Measurements from ENCODE around the gene MYOM1.

MYOM1 gene

GRCh38 chr18:3061581-3062312, 158.0 kb downstream of the MYOM1 start:
- H3K9me3 Mint-ChIP-seq: no peaks in the 10 kb centered on the region
- H3K36me3 Mint-ChIP-seq: peaks cover 0 to 2% of the 10 kb centered on the region in 2 donors
- H3K4me1 Mint-ChIP-seq: peaks cover 21 to 31% of the 10 kb centered on the region in 2 donors
- H3K27me3 Mint-ChIP-seq: no peaks in the 10 kb centered on the region
- H3K27ac Mint-ChIP-seq: peak overlapping the region; percentile 88
- no peak for DNase-seq
- ATAC-seq (replicated peaks): peak; percentile 76 to 92
- no peak overlapping the region for H3K4me3 Mint-ChIP-seq

- H3K4me3 Mint-ChIP-seq: peak overlapping the region; percentile 46 to 67
- H3K36me3 Mint-ChIP-seq: no peaks in the 10 kb centered on the region
- H3K27me3 Mint-ChIP-seq: no peaks in the 10 kb centered on the region
- no peaks in the 10 kb centered on the region for H3K9me3 Mint-ChIP-seq
- DNase-seq (no peak), ATAC-seq (replicated peaks) (peak in 1 of 2 donors; percentile 65)
- peak overlapping the region; percentile 88 for H3K27ac Mint-ChIP-seq
- peaks cover 22 to 31% of the 10 kb centered on the region in 2 donors for H3K4me1 Mint-ChIP-seq
Observed at GRCh38 chr18:3060667-3061580, 158.8 kb downstream of the MYOM1 start.

- Mint-ChIP-seq H3K27me3 (peaks cover 2 to 3% of the 10 kb centered on the region in 2 donors), H3K36me3 (peaks cover 0 to 1% of the 10 kb centered on the region in 2 donors), H3K4me1 (peaks cover 22 to 31% of the 10 kb centered on the region in 2 donors), H3K9me3 (no peaks in the 10 kb centered on the region), H3K27ac (no peak overlapping the region), H3K4me3 (no peak overlapping the region)
- no peak for DNase-seq
- ATAC-seq (replicated peaks): no peak
Observed at GRCh38 chr18:3059272-3059671, 160.5 kb downstream of the MYOM1 start.

- H3K27me3 Mint-ChIP-seq: peaks cover 4 to 6% of the 10 kb centered on the region in 2 donors
- DNase-seq (no peak), ATAC-seq (replicated peaks) (no peak)
- H3K36me3 Mint-ChIP-seq: peaks cover 1 to 2% of the 10 kb centered on the region in 2 donors
- no peak overlapping the region for H3K4me3 Mint-ChIP-seq
- H3K4me1 Mint-ChIP-seq: peaks cover 22 to 31% of the 10 kb centered on the region in 2 donors
- peak overlapping the region; percentile 43 for H3K27ac Mint-ChIP-seq
- no peaks in the 10 kb centered on the region for H3K9me3 Mint-ChIP-seq
Observed at GRCh38 chr18:3058328-3059191, 161.2 kb downstream of the MYOM1 start.

- H3K4me1 Mint-ChIP-seq: peaks cover 20 to 24% of the 10 kb centered on the region in 2 donors
- DNase-seq (no peak), ATAC-seq (replicated peaks) (no peak)
Observed at GRCh38 chr18:3057526-3057925, 162.2 kb downstream of the MYOM1 start.

GRCh38 chr18:3056311-3056710, 163.5 kb downstream of the MYOM1 start:
- Mint-ChIP-seq H3K9me3 (peaks cover 0 to 4% of the 10 kb centered on the region in 2 donors), H3K4me3 (no peak overlapping the region), H3K36me3 (peaks cover 2 to 5% of the 10 kb centered on the region in 2 donors), H3K27ac (no peak overlapping the region), H3K4me1 (peaks cover 19% of the 10 kb centered on the region in 2 donors), H3K27me3 (peaks cover 4 to 11% of the 10 kb centered on the region in 2 donors)
- ATAC-seq (replicated peaks) (no peak), DNase-seq (no peak)

More at GRCh38 chr18:3057526-3057925, 162.2 kb downstream of the MYOM1 start:
- peaks cover 2 to 5% of the 10 kb centered on the region in 2 donors for H3K36me3 Mint-ChIP-seq
- H3K27me3 Mint-ChIP-seq: peaks cover 4 to 11% of the 10 kb centered on the region in 2 donors
- peaks cover 0 to 4% of the 10 kb centered on the region in 2 donors for H3K9me3 Mint-ChIP-seq
- no peak overlapping the region for H3K4me3 Mint-ChIP-seq
- H3K27ac Mint-ChIP-seq: no peak overlapping the region

- Mint-ChIP-seq H3K36me3 (peaks cover 2 to 5% of the 10 kb centered on the region in 2 donors), H3K4me1 (peaks cover 14 to 18% of the 10 kb centered on the region in 2 donors)
Observed at GRCh38 chr18:3055816-3056215, 164.0 kb downstream of the MYOM1 start.

GRCh38 chr18:3055186-3055728, 164.5 kb downstream of the MYOM1 start:
- DNase-seq (no peak), ATAC-seq (replicated peaks) (no peak)
- no peak overlapping the region for H3K27ac Mint-ChIP-seq
- H3K27me3 Mint-ChIP-seq: peaks cover 4 to 11% of the 10 kb centered on the region in 2 donors
- H3K36me3 Mint-ChIP-seq: peaks cover 2 to 5% of the 10 kb centered on the region in 2 donors
- peaks cover 0 to 4% of the 10 kb centered on the region in 2 donors for H3K9me3 Mint-ChIP-seq
- peaks cover 8 to 12% of the 10 kb centered on the region in 2 donors for H3K4me1 Mint-ChIP-seq
- no peak overlapping the region for H3K4me3 Mint-ChIP-seq

More at GRCh38 chr18:3055816-3056215, 164.0 kb downstream of the MYOM1 start:
- H3K27me3 Mint-ChIP-seq: peaks cover 4 to 11% of the 10 kb centered on the region in 2 donors
- no peak overlapping the region for H3K4me3 Mint-ChIP-seq
- peaks cover 0 to 4% of the 10 kb centered on the region in 2 donors for H3K9me3 Mint-ChIP-seq
- DNase-seq (no peak), ATAC-seq (replicated peaks) (no peak)
- H3K27ac Mint-ChIP-seq: no peak overlapping the region

GRCh38 chr18:3054780-3055179, 165.0 kb downstream of the MYOM1 start:
- no peak for DNase-seq
- H3K27me3 Mint-ChIP-seq: peaks cover 4 to 11% of the 10 kb centered on the region in 2 donors
- H3K4me1 Mint-ChIP-seq: peaks cover 6 to 12% of the 10 kb centered on the region in 2 donors
- no peak overlapping the region for H3K27ac Mint-ChIP-seq
- no peak overlapping the region for H3K4me3 Mint-ChIP-seq
- peaks cover 2 to 5% of the 10 kb centered on the region in 2 donors for H3K36me3 Mint-ChIP-seq
- ATAC-seq (replicated peaks): no peak
- peaks cover 0 to 4% of the 10 kb centered on the region in 2 donors for H3K9me3 Mint-ChIP-seq

- Mint-ChIP-seq H3K4me3 (no peak overlapping the region), H3K36me3 (peaks cover 2 to 5% of the 10 kb centered on the region in 2 donors), H3K27me3 (peaks cover 4 to 11% of the 10 kb centered on the region in 2 donors), H3K27ac (no peak overlapping the region), H3K4me1 (peaks cover 6 to 12% of the 10 kb centered on the region in 2 donors), H3K9me3 (peaks cover 0 to 4% of the 10 kb centered on the region in 2 donors)
- ATAC-seq (replicated peaks) (no peak), DNase-seq (no peak)
Observed at GRCh38 chr18:3054214-3054613, 165.6 kb downstream of the MYOM1 start.

GRCh38 chr18:3053081-3053480, 166.7 kb downstream of the MYOM1 start:
- Mint-ChIP-seq H3K4me3 (no peak overlapping the region), H3K27ac (no peak overlapping the region), H3K36me3 (peaks cover 2 to 5% of the 10 kb centered on the region in 2 donors), H3K27me3 (peaks cover 4 to 11% of the 10 kb centered on the region in 2 donors), H3K4me1 (peaks cover 6 to 7% of the 10 kb centered on the region in 2 donors), H3K9me3 (peaks cover 0 to 4% of the 10 kb centered on the region in 2 donors)
- DNase-seq (no peak), ATAC-seq (replicated peaks) (no peak)

GRCh38 chr18:3052411-3052758, 167.4 kb downstream of the MYOM1 start:
- ATAC-seq (replicated peaks): no peak

GRCh38 chr18:3051718-3052410, 167.9 kb downstream of the MYOM1 start:
- DNase-seq: no peak
- ATAC-seq (replicated peaks): no peak
- H3K36me3 Mint-ChIP-seq: peaks cover 2 to 5% of the 10 kb centered on the region in 2 donors
- peaks cover 0 to 4% of the 10 kb centered on the region in 2 donors for H3K9me3 Mint-ChIP-seq
- H3K4me1 Mint-ChIP-seq: peaks cover 6 to 7% of the 10 kb centered on the region in 2 donors
- H3K27ac Mint-ChIP-seq: no peak overlapping the region
- no peak overlapping the region for H3K4me3 Mint-ChIP-seq
- H3K27me3 Mint-ChIP-seq: peaks cover 4 to 11% of the 10 kb centered on the region in 2 donors

More at GRCh38 chr18:3052411-3052758, 167.4 kb downstream of the MYOM1 start:
- peaks cover 2 to 5% of the 10 kb centered on the region in 2 donors for H3K36me3 Mint-ChIP-seq
- no peak overlapping the region for H3K4me3 Mint-ChIP-seq
- peaks cover 4 to 11% of the 10 kb centered on the region in 2 donors for H3K27me3 Mint-ChIP-seq
- peaks cover 6 to 7% of the 10 kb centered on the region in 2 donors for H3K4me1 Mint-ChIP-seq
- no peak overlapping the region for H3K27ac Mint-ChIP-seq
- no peak for DNase-seq
- peaks cover 0 to 4% of the 10 kb centered on the region in 2 donors for H3K9me3 Mint-ChIP-seq
